ENCODE measurements around the gene RETREG2.

Gene RETREG2, protein sequence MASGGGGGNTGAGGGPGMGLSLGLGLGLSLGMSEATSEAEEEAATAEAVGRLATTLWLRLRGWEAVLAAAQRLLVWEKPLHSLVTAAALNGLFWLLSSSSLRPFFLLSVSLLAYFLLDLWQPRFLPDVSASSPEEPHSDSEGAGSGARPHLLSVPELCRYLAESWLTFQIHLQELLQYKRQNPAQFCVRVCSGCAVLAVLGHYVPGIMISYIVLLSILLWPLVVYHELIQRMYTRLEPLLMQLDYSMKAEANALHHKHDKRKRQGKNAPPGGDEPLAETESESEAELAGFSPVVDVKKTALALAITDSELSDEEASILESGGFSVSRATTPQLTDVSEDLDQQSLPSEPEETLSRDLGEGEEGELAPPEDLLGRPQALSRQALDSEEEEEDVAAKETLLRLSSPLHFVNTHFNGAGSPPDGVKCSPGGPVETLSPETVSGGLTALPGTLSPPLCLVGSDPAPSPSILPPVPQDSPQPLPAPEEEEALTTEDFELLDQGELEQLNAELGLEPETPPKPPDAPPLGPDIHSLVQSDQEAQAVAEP

GRCh38 chr2:219177552-219178376 lies at the start of gene RETREG2:
RETREG2 (plus strand) TSS chr2:219178275; CDS start chr2:219178353, 78 bp downstream.
- peak; percentile 89 for DNase-seq
- H3K36me3 Mint-ChIP-seq (ENCODE audit: low read depth) = peaks cover 81% of the 10 kb centered on the region
- no peaks in the 10 kb centered on the region for H3K27me3 Mint-ChIP-seq
- peak within 1 kb of the TSS; percentile 99 for H3K27ac Mint-ChIP-seq
- H3K9me3 Mint-ChIP-seq = no peaks in the 10 kb centered on the region
- H3K4me3 Mint-ChIP-seq = peak within 1 kb of the TSS; percentile 92
- peaks cover 68% of the 10 kb centered on the region for H3K4me1 Mint-ChIP-seq (ENCODE audit: low read depth)

- Mint-ChIP-seq H3K4me3 (no peak overlapping the region), H3K9me3 (no peaks in the 10 kb centered on the region), H3K36me3 (ENCODE audit: low read depth) (peaks cover 15% of the 10 kb centered on the region), H3K4me1 (ENCODE audit: low read depth) (peaks cover 23% of the 10 kb centered on the region), H3K27me3 (no peaks in the 10 kb centered on the region), H3K27ac (no peak overlapping the region)
- DNase-seq = no peak
Measured at GRCh38 chr2:219128396-219128795, 49.7 kb upstream of the RETREG2 start.

DNA sequence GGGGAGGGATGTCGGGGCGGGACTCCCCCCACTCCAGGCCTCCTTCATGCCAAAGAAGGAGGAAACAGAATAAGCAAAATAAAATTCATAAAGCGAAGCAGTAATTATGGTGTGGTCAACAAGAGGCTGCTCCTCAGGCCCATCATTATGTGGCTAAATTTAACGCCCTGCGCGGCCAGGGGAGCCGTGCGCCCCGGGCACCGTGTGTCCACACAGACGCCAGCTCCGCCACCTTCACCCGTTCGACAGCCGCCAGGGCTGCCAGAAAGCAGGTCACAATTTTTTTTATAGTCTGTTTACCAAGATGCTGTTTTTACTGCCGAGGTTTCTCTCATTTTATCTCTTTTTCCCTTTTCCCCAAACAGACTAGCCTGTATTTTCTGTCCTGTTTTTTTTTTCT lies 48.5 kb upstream of the RETREG2 start:
- Mint-ChIP-seq H3K4me3 (no peak overlapping the region), H3K27ac (no peak overlapping the region), H3K4me1 (ENCODE audit: low read depth) (peaks cover 17% of the 10 kb centered on the region), H3K9me3 (no peaks in the 10 kb centered on the region), H3K36me3 (ENCODE audit: low read depth) (peaks cover 15% of the 10 kb centered on the region), H3K27me3 (no peaks in the 10 kb centered on the region)
- DNase-seq = no peak

GRCh38 chr2:219131327-219131726 lies 46.7 kb upstream of the RETREG2 start:
- peaks cover 14% of the 10 kb centered on the region for H3K36me3 Mint-ChIP-seq (ENCODE audit: low read depth)
- peaks cover 6% of the 10 kb centered on the region for H3K4me1 Mint-ChIP-seq (ENCODE audit: low read depth)
- H3K4me3 Mint-ChIP-seq = no peak overlapping the region
- DNase-seq = no peak
- H3K27me3 Mint-ChIP-seq = no peaks in the 10 kb centered on the region
- H3K9me3 Mint-ChIP-seq = no peaks in the 10 kb centered on the region
- H3K27ac Mint-ChIP-seq = no peak overlapping the region

DNA sequence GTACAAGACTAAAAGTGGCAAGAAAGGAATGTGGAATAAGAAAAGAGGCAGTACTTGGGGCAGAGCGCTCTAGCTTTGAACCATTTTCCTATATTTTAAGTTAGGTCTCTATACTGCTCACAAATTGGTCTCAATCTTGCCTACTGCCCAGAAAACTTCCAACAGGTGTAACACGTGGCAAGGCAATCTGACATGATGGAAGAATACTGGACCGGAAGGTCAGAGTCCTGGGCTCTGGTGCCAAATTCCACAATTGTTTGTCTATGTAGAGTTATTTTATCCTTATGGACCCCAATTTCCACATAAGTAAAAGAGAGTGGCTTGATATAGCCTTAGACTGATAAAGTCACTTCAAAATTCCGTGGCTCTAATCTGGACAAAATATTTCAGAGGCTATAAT lies 46.3 kb upstream of the RETREG2 start:
- Mint-ChIP-seq H3K27ac (no peak overlapping the region), H3K36me3 (ENCODE audit: low read depth) (peaks cover 11% of the 10 kb centered on the region), H3K27me3 (no peaks in the 10 kb centered on the region), H3K4me3 (no peak overlapping the region), H3K9me3 (no peaks in the 10 kb centered on the region), H3K4me1 (ENCODE audit: low read depth) (peaks cover 6% of the 10 kb centered on the region)
- no peak for DNase-seq

- Mint-ChIP-seq H3K9me3 (no peaks in the 10 kb centered on the region), H3K27me3 (no peaks in the 10 kb centered on the region), H3K27ac (no peak overlapping the region), H3K4me1 (ENCODE audit: low read depth) (peaks cover 6% of the 10 kb centered on the region), H3K4me3 (no peak overlapping the region), H3K36me3 (ENCODE audit: low read depth) (peaks cover 26% of the 10 kb centered on the region)
- no peak for DNase-seq
Measured at GRCh38 chr2:219133976-219134375, 44.1 kb upstream of the RETREG2 start.

GRCh38 chr2:219140722-219141121 lies 37.4 kb upstream of the RETREG2 start:
- H3K27ac Mint-ChIP-seq = no peak overlapping the region
- no peaks in the 10 kb centered on the region for H3K9me3 Mint-ChIP-seq
- no peaks in the 10 kb centered on the region for H3K27me3 Mint-ChIP-seq
- H3K4me3 Mint-ChIP-seq = no peak overlapping the region
- H3K36me3 Mint-ChIP-seq (ENCODE audit: low read depth) = peaks cover 78% of the 10 kb centered on the region
- no peaks in the 10 kb centered on the region for H3K4me1 Mint-ChIP-seq (ENCODE audit: low read depth)
- no peak for DNase-seq

DNA sequence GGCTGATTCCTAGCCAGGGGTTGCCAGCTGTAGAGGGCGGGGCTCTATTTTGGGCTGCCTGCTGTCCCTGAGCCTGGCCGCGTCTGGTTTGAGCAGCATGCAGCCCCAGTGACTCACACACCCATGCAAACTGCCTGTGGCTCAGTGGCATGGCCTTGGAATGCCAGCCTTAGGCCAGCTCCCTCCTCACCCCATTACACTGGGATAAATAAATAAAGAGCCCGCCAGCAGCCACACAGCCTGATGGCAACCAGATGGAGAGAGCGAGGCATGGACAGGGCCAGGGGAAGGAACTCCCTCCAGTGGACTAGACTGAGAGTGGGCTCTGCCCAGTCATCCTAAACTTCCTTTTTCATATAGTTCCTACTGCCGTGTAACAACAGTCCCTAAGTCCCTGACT lies 35.7 kb upstream of the RETREG2 start:
- Mint-ChIP-seq H3K9me3 (no peaks in the 10 kb centered on the region), H3K27me3 (no peaks in the 10 kb centered on the region), H3K4me1 (ENCODE audit: low read depth) (no peaks in the 10 kb centered on the region), H3K27ac (no peak overlapping the region), H3K36me3 (ENCODE audit: low read depth) (peaks cover 90% of the 10 kb centered on the region), H3K4me3 (no peak overlapping the region)
- DNase-seq = no peak

DNA sequence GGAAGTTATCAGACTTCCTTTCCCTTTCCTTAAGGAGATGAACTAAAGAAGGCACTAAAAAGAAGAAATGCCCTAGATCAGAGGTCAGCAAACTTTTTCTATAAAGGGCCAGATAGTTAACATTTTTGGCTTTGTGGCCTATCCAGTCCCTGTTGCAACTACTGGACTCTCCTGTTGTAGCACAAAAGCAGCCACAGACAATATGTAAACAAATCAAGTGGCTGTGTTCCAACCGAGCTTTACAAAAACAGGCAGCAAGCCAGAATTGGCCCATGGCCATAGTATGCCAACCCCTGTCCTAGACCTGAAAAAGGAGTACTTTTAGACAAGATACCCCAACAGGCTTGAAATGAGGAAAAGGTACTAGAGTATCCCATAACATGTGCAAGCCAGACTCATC lies 28.4 kb upstream of the RETREG2 start:
- no peak for DNase-seq
- H3K4me1 Mint-ChIP-seq (ENCODE audit: low read depth) = no peaks in the 10 kb centered on the region
- no peak overlapping the region for H3K4me3 Mint-ChIP-seq
- no peak overlapping the region for H3K27ac Mint-ChIP-seq
- H3K27me3 Mint-ChIP-seq = no peaks in the 10 kb centered on the region
- H3K36me3 Mint-ChIP-seq (ENCODE audit: low read depth) = peaks cover 80% of the 10 kb centered on the region
- no peaks in the 10 kb centered on the region for H3K9me3 Mint-ChIP-seq

DNA sequence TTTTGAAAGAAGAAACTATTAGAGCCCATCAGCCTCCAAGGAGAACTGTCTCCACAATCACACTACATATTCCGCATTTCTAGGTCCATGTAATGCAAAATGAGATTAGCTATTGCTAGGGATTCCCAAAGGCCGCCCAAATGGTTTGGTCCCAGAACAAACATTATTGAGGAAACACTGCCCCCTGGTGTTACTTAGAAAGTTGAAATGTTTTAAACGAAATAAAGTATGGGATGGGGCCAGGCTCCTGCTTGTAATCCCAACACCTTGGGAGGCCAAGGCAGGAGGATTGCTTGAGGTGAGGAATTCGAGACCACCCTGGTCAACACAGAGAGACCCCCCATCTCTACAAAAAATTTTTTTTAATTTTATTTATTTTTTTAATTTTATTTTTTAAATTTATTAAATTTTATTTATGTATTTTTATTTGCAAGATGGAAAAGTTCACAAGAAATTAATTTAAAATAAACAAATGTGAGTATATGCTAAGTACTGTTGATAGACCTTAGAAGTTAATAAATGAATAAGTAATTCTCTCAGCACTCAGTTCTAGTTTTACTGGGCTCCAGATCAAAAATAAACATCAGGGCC lies 22.9 kb upstream of the RETREG2 start:
- H3K4me1 Mint-ChIP-seq (ENCODE audit: low read depth) = peaks cover 12% of the 10 kb centered on the region
- DNase-seq = no peak
- no peak overlapping the region for H3K4me3 Mint-ChIP-seq
- H3K9me3 Mint-ChIP-seq = no peaks in the 10 kb centered on the region
- no peaks in the 10 kb centered on the region for H3K27me3 Mint-ChIP-seq
- H3K27ac Mint-ChIP-seq = no peak overlapping the region
- peaks cover 53% of the 10 kb centered on the region for H3K36me3 Mint-ChIP-seq (ENCODE audit: low read depth)

GRCh38 chr2:219157396-219157795 lies 20.7 kb upstream of the RETREG2 start:
- H3K27ac Mint-ChIP-seq = no peak overlapping the region
- H3K27me3 Mint-ChIP-seq = no peaks in the 10 kb centered on the region
- DNase-seq = no peak
- H3K9me3 Mint-ChIP-seq = no peaks in the 10 kb centered on the region
- peaks cover 22% of the 10 kb centered on the region for H3K4me1 Mint-ChIP-seq (ENCODE audit: low read depth)
- no peak overlapping the region for H3K4me3 Mint-ChIP-seq
- peaks cover 37% of the 10 kb centered on the region for H3K36me3 Mint-ChIP-seq (ENCODE audit: low read depth)

DNA sequence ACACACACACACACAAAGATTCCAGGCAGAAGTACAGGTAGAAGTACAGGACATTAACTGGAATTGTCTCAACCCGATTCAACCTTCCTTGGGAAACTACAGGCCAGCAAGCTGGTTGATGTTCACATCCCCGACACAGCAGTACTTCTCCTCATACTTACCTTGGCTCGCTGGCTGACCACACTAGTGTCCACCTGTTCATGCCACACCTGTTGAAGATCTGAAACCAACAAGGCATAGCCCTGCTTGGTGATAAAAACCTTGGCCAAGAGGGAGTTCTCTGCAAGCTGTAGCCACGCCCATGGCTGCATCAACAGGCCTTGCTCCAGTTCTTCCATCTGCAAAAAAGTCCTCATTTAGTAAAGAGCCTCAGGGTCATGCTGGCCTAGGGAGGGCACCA lies 20.1 kb upstream of the RETREG2 start:
- Mint-ChIP-seq H3K4me3 (no peak overlapping the region), H3K27ac (no peak overlapping the region), H3K9me3 (no peaks in the 10 kb centered on the region), H3K4me1 (ENCODE audit: low read depth) (peaks cover 22% of the 10 kb centered on the region), H3K36me3 (ENCODE audit: low read depth) (peaks cover 33% of the 10 kb centered on the region), H3K27me3 (no peaks in the 10 kb centered on the region)
- DNase-seq = no peak

DNA sequence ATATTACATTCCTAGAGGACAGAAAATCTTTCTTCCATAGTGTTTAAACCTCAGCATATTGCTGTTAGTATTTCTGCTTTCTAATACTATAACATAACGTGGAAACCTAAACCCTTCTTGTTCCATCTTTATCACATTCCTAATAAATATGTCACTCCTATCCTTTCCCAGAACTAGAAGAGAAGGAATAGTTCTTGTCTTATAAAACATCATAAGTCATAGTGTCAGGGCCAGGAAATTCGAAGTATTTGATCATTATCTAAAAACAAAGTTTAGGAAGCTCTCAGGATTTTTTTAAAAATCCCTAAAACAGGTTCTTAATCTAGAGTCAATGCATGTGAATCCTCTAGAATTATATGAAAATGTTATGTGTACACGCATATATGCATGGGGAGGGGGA lies 19.5 kb upstream of the RETREG2 start:
- Mint-ChIP-seq H3K4me1 (ENCODE audit: low read depth) (peaks cover 22% of the 10 kb centered on the region), H3K27ac (no peak overlapping the region), H3K36me3 (ENCODE audit: low read depth) (peaks cover 28% of the 10 kb centered on the region), H3K9me3 (no peaks in the 10 kb centered on the region), H3K27me3 (no peaks in the 10 kb centered on the region), H3K4me3 (no peak overlapping the region)
- DNase-seq = no peak

DNA sequence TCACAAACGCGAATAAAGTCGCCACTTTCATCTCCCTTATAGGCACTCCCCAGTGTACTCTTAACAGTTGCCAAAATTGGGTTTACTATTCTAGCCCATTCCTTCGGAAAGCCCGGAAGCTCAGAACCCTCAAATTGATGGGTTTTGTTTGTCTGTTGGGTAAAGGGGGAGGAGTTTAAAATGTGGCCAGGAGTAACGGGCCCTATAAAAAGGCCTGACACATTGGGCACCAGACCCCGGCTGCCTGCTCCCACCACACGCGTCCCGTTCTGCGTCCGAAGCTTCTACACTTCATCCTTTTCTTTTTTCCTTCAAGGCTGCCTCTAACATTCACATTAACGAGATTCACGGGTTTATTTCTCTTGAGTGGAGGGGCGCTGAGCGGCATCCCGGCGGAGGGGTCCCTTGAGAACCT lies 18.3 kb upstream of the RETREG2 start:
- H3K4me3 Mint-ChIP-seq = peak overlapping the region; percentile 83
- no peaks in the 10 kb centered on the region for H3K27me3 Mint-ChIP-seq
- H3K36me3 Mint-ChIP-seq (ENCODE audit: low read depth) = peaks cover 25% of the 10 kb centered on the region
- no peaks in the 10 kb centered on the region for H3K9me3 Mint-ChIP-seq
- peaks cover 22% of the 10 kb centered on the region for H3K4me1 Mint-ChIP-seq (ENCODE audit: low read depth)
- peak overlapping the region; percentile 97 for H3K27ac Mint-ChIP-seq
- no peak for DNase-seq

Measured in activated T-cell treated with anti-CD3 and anti-CD28 coated beads, Interleukin-2, amount 50 U/mL, for 24 hours (primary cell).